IMR-90 (cell line): Measurements from ENCODE around the gene OXNAD1. TPM values are rescaled to one million over a fixed set of nuclear protein-coding genes. Genes with fewer than 3 reads are reported as not detected.

ENCODE experiments used
- ATAC-seq: fragments of 200-7000 bp; cut with Tn5 transposase; 2 replicates; pipeline ENCODE4 v1.9.1; 2020; ENCODE audit warnings: low read depth, mild to moderate bottlenecking, moderate library complexity
- BruUV-seq: library from RNA; stranded (reverse); fragments of 400-500 nt; replicated peaks from 2 replicates; lab custom pipeline; 2021; lab: Mats Ljungman, UMichigan
- CTCF ChIA-PET: fragments of 300-600 bp; formaldehyde crosslinking; extraction: SDS; loops from one replicate; lab custom pipeline; 2021; ENCODE audit warnings: antibody characterized with exemption; lab: Yijun Ruan, JAX
- POLR2A ChIA-PET: fragments of 300-600 bp; sonication (Branson Sonifier 250); formaldehyde crosslinking; loops from one replicate; lab custom pipeline; 2022; ENCODE audit warnings: antibody characterized with exemption; ENCODE audit not compliant: unreplicated experiment; lab: Charles Lee
- DNase-seq: peaks from one replicate; pipeline ENCODE4 v3.0.0; 2013
- H2AFZ ChIP-seq: replicated peaks from 2 replicates; pipeline ENCODE3; 2013; ENCODE audit warnings: low read length, mild to moderate bottlenecking; ENCODE audit not compliant: poor library complexity
- H2AK5ac ChIP-seq: 2 replicates; pipeline ENCODE4 v1.6.1; 2013; ENCODE audit warnings: low read depth, low read length, inconsistent platforms
- H2AK9ac ChIP-seq: replicated peaks from 2 replicates; pipeline ENCODE3; 2013; ENCODE audit warnings: mild to moderate bottlenecking, low read depth, low read length, moderate library complexity; ENCODE audit not compliant: poor library complexity
- H2BK120ac ChIP-seq: 2 replicates; pipeline ENCODE4 v1.6.1; 2013; ENCODE audit warnings: low read depth, low read length, inconsistent platforms
- H2BK15ac ChIP-seq: 3 replicates; pipeline ENCODE4 v1.6.1; 2013; ENCODE audit warnings: low read depth, low read length, inconsistent platforms
- H2BK20ac ChIP-seq: 2 replicates; pipeline ENCODE4 v1.6.1; 2013; ENCODE audit warnings: low read depth, mild to moderate bottlenecking, inconsistent platforms, low read length, moderate library complexity
- H2BK5ac ChIP-seq: 2 replicates; pipeline ENCODE4 v1.6.1; 2013; ENCODE audit warnings: mild to moderate bottlenecking, low read depth, low read length, inconsistent platforms; ENCODE audit not compliant: poor library complexity, severe bottlenecking
- H3K14ac ChIP-seq: replicated peaks from 2 replicates; pipeline ENCODE4 v1.6.1; 2013; ENCODE audit warnings: low read depth, low read length, inconsistent platforms
- H3K18ac ChIP-seq: 2 replicates; pipeline ENCODE4 v1.6.1; 2013; ENCODE audit warnings: low read depth, low read length, control low read depth
- H3K23ac ChIP-seq: 2 replicates; pipeline ENCODE4 v1.6.1; 2013; ENCODE audit warnings: low read depth, low read length, inconsistent platforms
- H3K27ac ChIP-seq: 2 replicates; pipeline ENCODE4 v1.5.1; 2013; ENCODE audit warnings: mild to moderate bottlenecking, control low read depth, low read length; ENCODE audit not compliant: insufficient read depth
- H3K27me3 ChIP-seq: 2 replicates; pipeline ENCODE4 v1.6.1; 2013; ENCODE audit warnings: low read length; ENCODE audit not compliant: control insufficient read depth, insufficient read depth
- H3K36me3 ChIP-seq: 2 replicates; pipeline ENCODE4 v1.6.1; 2013; ENCODE audit warnings: low read length, mixed read lengths; ENCODE audit not compliant: control insufficient read depth, insufficient read depth
- H3K4ac ChIP-seq: 2 replicates; pipeline ENCODE4 v1.6.1; 2013; ENCODE audit warnings: low read depth, low read length, inconsistent platforms
- H3K4me1 ChIP-seq: 2 replicates; pipeline ENCODE4 v1.6.1; 2013; ENCODE audit warnings: low read length, mixed read lengths; ENCODE audit not compliant: control insufficient read depth, insufficient read depth
- H3K4me2 ChIP-seq: 2 replicates; pipeline ENCODE4 v1.6.1; 2013; ENCODE audit warnings: low read depth, mild to moderate bottlenecking, control low read depth, low read length, moderate library complexity
- H3K4me3 ChIP-seq: 2 replicates; pipeline ENCODE4 v1.5.1; 2013; ENCODE audit warnings: low read depth, mild to moderate bottlenecking, control low read depth, low read length, moderate library complexity; ENCODE audit not compliant: insufficient read depth
- H3K56ac ChIP-seq: 2 replicates; pipeline ENCODE4 v1.6.1; 2013; ENCODE audit warnings: low read length, inconsistent platforms; ENCODE audit not compliant: insufficient read depth; ENCODE audit errors: extremely low read depth
- H3K79me1 ChIP-seq, 2 experiments: 2 replicates each; pipeline ENCODE4 v1.6.1; 2013; ENCODE audit warnings: low read length in 2 of 2, inconsistent platforms in 1 of 2, low read depth in 1 of 2
- H3K9ac ChIP-seq: 2 replicates; pipeline ENCODE4 v1.6.1; 2013; ENCODE audit warnings: low read depth, low read length, control low read depth
- H3K9me1 ChIP-seq: 2 replicates; pipeline ENCODE4 v1.6.1; 2013; ENCODE audit warnings: low read length, inconsistent platforms; ENCODE audit not compliant: insufficient read depth
- H3K9me3 ChIP-seq: 2 replicates; pipeline ENCODE4 v1.6.1; 2013; ENCODE audit warnings: low read length; ENCODE audit not compliant: control insufficient read depth, insufficient read depth
- H4K20me1 ChIP-seq: 2 replicates; pipeline ENCODE4 v1.6.1; 2013; ENCODE audit warnings: low read length, inconsistent platforms; ENCODE audit not compliant: insufficient read depth
- H4K5ac ChIP-seq: 2 replicates; pipeline ENCODE4 v1.6.1; 2013; ENCODE audit warnings: mild to moderate bottlenecking, low read depth, low read length, control low read depth
- H4K8ac ChIP-seq, 2 experiments: 2 replicates each; pipeline ENCODE4 v1.6.1; 2013; ENCODE audit warnings: low read depth in 2 of 2, low read length in 2 of 2, control low read depth in 1 of 2, inconsistent platforms in 1 of 2
- H4K91ac ChIP-seq: 2 replicates; pipeline ENCODE4 v1.6.1; 2013; ENCODE audit warnings: low read depth, low read length, inconsistent platforms; ENCODE audit not compliant: insufficient read depth
- CHD1 ChIP-seq: IDR thresholded peaks from 2 replicates; pipeline ENCODE4 v1.6.1; 2012; ENCODE audit warnings: low read depth, low read length, improper control_type of control experiment
- FOS ChIP-seq: fragments of 150-350 bp; IDR thresholded peaks from 2 replicates; pipeline ENCODE4 v1.6.1; 2016; ENCODE audit warnings: low read depth, low read length
- MAFK ChIP-seq: IDR thresholded peaks from 2 replicates; pipeline ENCODE4 v1.6.1; 2012; ENCODE audit warnings: low read depth, low read length, improper control_type of control experiment
- NFE2L2 ChIP-seq: fragments of 150-350 bp; IDR thresholded peaks from 2 replicates; pipeline ENCODE4 v1.6.1; 2016; ENCODE audit warnings: low read depth, mild to moderate bottlenecking, low read length
- POLR2A ChIP-seq: IDR thresholded peaks from 2 replicates; pipeline ENCODE4 v1.6.1; 2012; ENCODE audit warnings: mild to moderate bottlenecking, low read depth, low read length
- WGBS, 2 experiments: methylation state at CpG; one replicate each; pipeline versions ENCODE4 v1.1.5 to v1.1.7; 2013; ENCODE audit warnings: missing lambda C conversion rate in 2 of 2; ENCODE audit not compliant: insufficient read length in 1 of 2; ENCODE audit errors: extremely low coverage in 2 of 2; 5-methylcytosine and 5-hydroxymethylcytosine counted together
- dilution Hi-C: fragments of 300-500 bp; cut with HindIII; formaldehyde crosslinking; loops from one replicate; pipeline ENCODE4 v1.14.3; 2018; ENCODE audit warnings: low sequenced_read_pairs; ENCODE audit not compliant: unreplicated experiment
- in situ Hi-C: fragments of 300-500 bp; cut with MboI; formaldehyde crosslinking; loops from 3 replicates; pipeline ENCODE4 v1.14.3; 2019; ENCODE audit warnings: low sequenced_read_pairs, inconsistent platforms, mixed read lengths
- intact Hi-C: fragments of 100-400 bp; cut with micrococcal nuclease; formaldehyde crosslinking; loops from 2 replicates; pipeline ENCODE4 v1.10.0; 2022
- polyA plus RNA-seq, 3 experiments: library from polyadenylated mRNA; depleted of rRNA; stranded (reverse); fragments of >200 nt; gene quantifications; 2 replicates each; pipeline ENCODE4 v1.2.3, GENCODE V29; 2012; ENCODE audit warnings: low replicate concordance in 1 of 3
- total RNA-seq: library from RNA; depleted of rRNA; stranded (reverse); fragments of >200 nt; gene quantifications from 2 replicates; pipeline ENCODE4 v1.2.3, GENCODE V29; 2012

OXNAD1 gene
- total and polyA plus RNA-seq, 2 of the 4 experiments (the other 2 are of a cell fraction): 6.2 to 11.3 TPM

DNA sequence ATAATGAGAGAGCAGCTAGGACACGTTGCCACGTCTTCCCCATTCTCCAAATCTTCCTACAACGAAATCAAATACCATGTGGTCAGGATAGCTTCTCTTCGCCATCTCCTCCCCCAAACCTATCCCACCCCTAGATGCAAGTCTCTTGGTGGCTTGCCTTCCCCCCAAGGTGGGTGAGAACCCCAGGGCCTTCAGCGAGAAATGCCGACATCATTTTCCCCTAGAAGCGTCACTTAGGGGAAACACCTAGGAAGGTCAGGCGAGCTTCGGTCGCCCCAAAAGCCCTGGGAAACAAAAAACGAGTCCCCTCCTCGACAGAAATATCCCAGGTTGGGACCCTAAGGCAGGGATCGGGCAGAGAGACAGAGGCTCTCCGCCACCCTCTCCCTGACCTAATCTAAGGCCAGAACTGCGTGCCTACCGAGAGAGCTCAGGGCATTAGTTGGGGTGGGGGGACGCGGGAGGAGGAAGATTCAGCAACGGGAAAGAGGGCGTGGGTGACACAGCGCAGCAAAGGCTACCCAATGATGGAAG is 771 bp upstream of the OXNAD1 start:
- Histone ChIP-seq H2AK5ac (peak overlapping the region; percentile 74), H3K56ac (peak overlapping the region; percentile 74; the same call in 1 of the 2 replicates), H3K4me1 (no peaks in the 10 kb centered on the region), H2BK120ac (peak overlapping the region; percentile 83; the same call in 1 of the 2 replicates), H3K4ac (peak overlapping the region; percentile 92), H3K27me3 (no peaks in the 10 kb centered on the region), H3K4me2 (peak overlapping the region; percentile 99), H2BK20ac (peak overlapping the region; percentile 36; the same call in 1 of the 2 replicates), H2AFZ (peak overlapping the region; percentile 98), H4K5ac (peak overlapping the region; percentile 27), H4K91ac (peak overlapping the region; percentile 78), H3K23ac (peak overlapping the region; percentile 94), H2AK9ac (peak overlapping the region; percentile 98), H4K8ac (peak overlapping the region; percentile 71 to 99), H3K9ac (peak overlapping the region; percentile 78), H2BK5ac (peak overlapping the region; percentile 62), H3K79me1 (peaks cover 41 to 49% of the 10 kb centered on the region in 2 experiments), H3K9me3 (no peaks in the 10 kb centered on the region), H4K20me1 (no peaks in the 10 kb centered on the region), H3K14ac (peak overlapping the region; percentile 92), H3K36me3 (peaks cover 1% of the 10 kb centered on the region), H2BK15ac (peak overlapping the region; percentile 67; the same call in 1 of the 3 replicates), H3K27ac (peak overlapping the region; percentile 72), H3K18ac (no peak overlapping the region), H3K9me1 (peaks cover 3% of the 10 kb centered on the region; the same call in 1 of the 2 replicates), H3K4me3 (peak overlapping the region; percentile 78)
- no peak for TF ChIP-seq FOS
- 0 out of 2 replicates have a peak, but pooled peaks have one; percentile 24 for TF ChIP-seq CHD1
- no peak for TF ChIP-seq MAFK
- no peak for TF ChIP-seq NFE2L2
- TF ChIP-seq POLR2A: peak; percentile 88
- DNase-seq (no peak), ATAC-seq (no peak; the same call in 1 of the 2 replicates)
- CTCF ChIA-PET: no interaction called here
- dilution Hi-C loops (no loop called here), intact Hi-C loops (no loop called here), in situ Hi-C loops (no loop called here)
- WGBS, 2 experiments: 0% methylated on average over 5 of the region's 21 CpGs; no CpG with 5 or more reads in 1 of the 2 experiments
- POLR2A ChIA-PET: interaction anchor here (0.5 to 0.6 kb wide), 2 partner anchors 263 to 382 kb away, joined by 3 read pairs; no protein-coding TSS in a partner anchor
- BruUV-seq: no TSS peak
